Stimulated activated naive CD4-positive, alpha-beta T cell treated with Interleukin-2 at 50 U/mL for 16 hours (primary cell): ENCODE results near the gene DUSP9.
"Not testable (repeated sequence)": the region's sequence is repeated elsewhere in the genome, so short reads cannot be mapped to it uniquely, and the experiment has no call there.

Source experiments
- DNase-seq: peaks from one replicate; lab custom pipeline; 2025; lab: John Stamatoyannopoulos, UW

DUSP9 gene

GRCh38 chrX:153693216-153694086, 46.4 kb downstream of the DUSP9 start:
- DNase-seq, result no peak

- not testable (repeated sequence) for DNase-seq
These were observed 47.3 kb downstream of the DUSP9 start for GRCh38 chrX:153694256-153694655.

- no peak for DNase-seq
These were observed 47.8 kb downstream of the DUSP9 start for GRCh38 chrX:153694687-153695270.

- DNase-seq, result no peak
These were observed 49.1 kb downstream of the DUSP9 start for GRCh38 chrX:153696100-153696499.

- not testable (repeated sequence) for DNase-seq
These were observed 49.5 kb downstream of the DUSP9 start for GRCh38 chrX:153696538-153696937.

- not testable (repeated sequence) for DNase-seq
These were observed 50.2 kb downstream of the DUSP9 start for GRCh38 chrX:153696986-153697722.

- no peak for DNase-seq
These were observed 51.2 kb downstream of the DUSP9 start for GRCh38 chrX:153697924-153698865.

GRCh38 chrX:153699210-153699783, 52.3 kb downstream of the DUSP9 start:
- DNase-seq, result not testable (repeated sequence)

- not testable (repeated sequence) for DNase-seq
These were observed 52.9 kb downstream of the DUSP9 start for GRCh38 chrX:153699784-153700371.

- no peak for DNase-seq
These were observed 53.5 kb downstream of the DUSP9 start for GRCh38 chrX:153700376-153700945.
